HCT116 (cell line): ENCODE measurements around the gene DNTT.

Experiments used
- EZH2 ChIP-seq: fragments of 200-600 bp; sonication (generic); IDR thresholded peaks from 2 replicates; pipeline ENCODE4 v1.6.1; 2017; ENCODE audit warnings: antibody characterized with exemption, mixed run types
- POLR2AphosphoS5 ChIP-seq: IDR thresholded peaks from 2 replicates; pipeline ENCODE4 v1.6.1; 2011; ENCODE audit warnings: mild to moderate bottlenecking, low read depth, low read length, moderate library complexity
- TF ChIP-seq, protein P1 (sequence below), 3 experiments: fragments of 200-600 bp in 1 of 3; sonication (generic) in 1 of 3; IDR thresholded peaks in 2 of 3; conservative IDR thresholded peaks in 1 of 3; 2 replicates each; pipeline ENCODE4 v1.5.1; 2012 to 2017; ENCODE audit warnings: low read depth in 2 of 3, low read length in 2 of 3, antibody characterized with exemption in 1 of 3, borderline replicate concordance in 1 of 3, control low read depth in 1 of 3, mild to moderate bottlenecking in 1 of 3, mixed read lengths in 1 of 3, mixed run types in 1 of 3, moderate library complexity in 1 of 3; ENCODE audit not compliant: insufficient read depth in 1 of 3

- TF ChIP-seq EZH2 (no peak), POLR2AphosphoS5 (no peak)
- TF ChIP-seq, protein P1, sequence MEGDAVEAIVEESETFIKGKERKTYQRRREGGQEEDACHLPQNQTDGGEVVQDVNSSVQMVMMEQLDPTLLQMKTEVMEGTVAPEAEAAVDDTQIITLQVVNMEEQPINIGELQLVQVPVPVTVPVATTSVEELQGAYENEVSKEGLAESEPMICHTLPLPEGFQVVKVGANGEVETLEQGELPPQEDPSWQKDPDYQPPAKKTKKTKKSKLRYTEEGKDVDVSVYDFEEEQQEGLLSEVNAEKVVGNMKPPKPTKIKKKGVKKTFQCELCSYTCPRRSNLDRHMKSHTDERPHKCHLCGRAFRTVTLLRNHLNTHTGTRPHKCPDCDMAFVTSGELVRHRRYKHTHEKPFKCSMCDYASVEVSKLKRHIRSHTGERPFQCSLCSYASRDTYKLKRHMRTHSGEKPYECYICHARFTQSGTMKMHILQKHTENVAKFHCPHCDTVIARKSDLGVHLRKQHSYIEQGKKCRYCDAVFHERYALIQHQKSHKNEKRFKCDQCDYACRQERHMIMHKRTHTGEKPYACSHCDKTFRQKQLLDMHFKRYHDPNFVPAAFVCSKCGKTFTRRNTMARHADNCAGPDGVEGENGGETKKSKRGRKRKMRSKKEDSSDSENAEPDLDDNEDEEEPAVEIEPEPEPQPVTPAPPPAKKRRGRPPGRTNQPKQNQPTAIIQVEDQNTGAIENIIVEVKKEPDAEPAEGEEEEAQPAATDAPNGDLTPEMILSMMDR (IDR thresholded peaks at IDR 0.05 in 2 of 3, conservative IDR thresholded peaks at IDR 0.05 in 1 of 3; ENCODE audit: borderline replicate concordance in 1 of 3, insufficient read depth in 1 of 3, low read depth in 2 of 3, low read length in 2 of 3) = no peak
Measured at GRCh38 chr10:96339383-96339782, 35.1 kb downstream of the DNTT start.
